Neural cell (in vitro differentiated cells): ENCODE measurements around the gene FECH. TPM values are rescaled to one million over a fixed set of nuclear protein-coding genes. Genes with fewer than 3 reads are reported as not detected.

Experiments used
- H2AFZ ChIP-seq: fragments of 200-600, 300-800 bp; sonication (generic), shearing (Covaris generic); 2 replicates; pipeline ENCODE4 v1.6.0; 2014; ENCODE audit warnings: low read depth, mild to moderate bottlenecking, antibody characterized with exemption, low read length, moderate library complexity
- H3F3A ChIP-seq: fragments of 200-600 bp; shearing (Covaris generic); 2 replicates; pipeline ENCODE4 v1.6.1; 2016; ENCODE audit warnings: mild to moderate bottlenecking, moderate library complexity, mixed read lengths, antibody characterized with exemption, low read length; ENCODE audit not compliant: insufficient read depth, poor library complexity, severe bottlenecking
- H3K27ac ChIP-seq: fragments of 200-600, 300-800 bp; sonication (generic), shearing (Covaris generic); 2 replicates; pipeline ENCODE4 v1.5.1; 2014; ENCODE audit warnings: mild to moderate bottlenecking, low read length, moderate library complexity
- H3K27me3 ChIP-seq: fragments of 300-800, 200-600 bp; sonication (generic), shearing (Covaris generic); 2 replicates; pipeline ENCODE4 v1.6.0; 2014; ENCODE audit warnings: mild to moderate bottlenecking, low read depth, low read length, moderate library complexity; ENCODE audit not compliant: insufficient read depth
- H3K36me3 ChIP-seq: fragments of 300-800, 200-600 bp; sonication (generic), shearing (Covaris generic); 2 replicates; pipeline ENCODE4 v1.5.1; 2014; ENCODE audit warnings: mild to moderate bottlenecking, antibody characterized with exemption, low read length, moderate library complexity; ENCODE audit not compliant: insufficient read depth
- H3K4me2 ChIP-seq: fragments of 300-800, 200-600 bp; sonication (generic), shearing (Covaris generic); 2 replicates; pipeline ENCODE4 v1.6.0; 2014; ENCODE audit warnings: mild to moderate bottlenecking, low read length
- H3K4me3 ChIP-seq: fragments of 300-800, 200-600 bp; sonication (generic), shearing (Covaris generic); 2 replicates; pipeline ENCODE4 v1.5.1; 2014; ENCODE audit warnings: mild to moderate bottlenecking, low read length, moderate library complexity
- H3K79me2 ChIP-seq: fragments of 200-600 bp; shearing (Covaris generic); replicated peaks from 2 replicates; pipeline ENCODE4 v1.6.0; 2014; ENCODE audit warnings: mild to moderate bottlenecking, low read length, moderate library complexity; ENCODE audit not compliant: insufficient read depth
- H3K9ac ChIP-seq: fragments of 300-800, 200-600 bp; sonication (generic), shearing (Covaris generic); 2 replicates; pipeline ENCODE4 v1.6.1; 2016; ENCODE audit warnings: mild to moderate bottlenecking, low read length, mixed read lengths
- H3K9me2 ChIP-seq: fragments of 200-600 bp; shearing (Covaris generic); 2 replicates; pipeline ENCODE4 v1.6.1; 2016; ENCODE audit warnings: mild to moderate bottlenecking, low read length, mixed read lengths; ENCODE audit not compliant: insufficient read depth
- H3K9me3 ChIP-seq: fragments of 200-600, 300-800 bp; sonication (generic), shearing (Covaris generic); 2 replicates; pipeline ENCODE4 v1.6.1; 2016; ENCODE audit warnings: mild to moderate bottlenecking, mixed run types, low read length, moderate library complexity, mixed read lengths
- H4K20me1 ChIP-seq: fragments of 200-600 bp; shearing (Covaris generic); 2 replicates; pipeline ENCODE4 v1.6.1; 2016; ENCODE audit warnings: mild to moderate bottlenecking, mixed run types; ENCODE audit not compliant: insufficient read depth
- EP300 ChIP-seq: fragments of 450-650 bp; conservative IDR thresholded peaks from 2 replicates; pipeline ENCODE4 v1.6.1; 2014; ENCODE audit warnings: antibody characterized with exemption, mild to moderate bottlenecking, moderate library complexity; ENCODE audit not compliant: poor library complexity, severe bottlenecking
- EZH2 ChIP-seq: fragments of 200-600, 300-800 bp; shearing (Covaris generic), sonication (generic); IDR thresholded peaks from 2 replicates; pipeline ENCODE4 v1.6.1; 2014; ENCODE audit warnings: antibody characterized with exemption, low read length, borderline replicate concordance, mild to moderate bottlenecking; ENCODE audit not compliant: insufficient read depth, poor library complexity, severe bottlenecking
- MXI1 ChIP-seq: fragments of 450-650 bp; conservative IDR thresholded peaks from 2 replicates; pipeline ENCODE4 v1.6.1; 2014; ENCODE audit warnings: antibody characterized with exemption, mild to moderate bottlenecking; ENCODE audit not compliant: poor library complexity, severe bottlenecking
- POLR2AphosphoS5 ChIP-seq: IDR thresholded peaks from 2 replicates; pipeline ENCODE4 v1.6.1; 2012
- RAD21 ChIP-seq: fragments of 450-650 bp; conservative IDR thresholded peaks from 2 replicates; pipeline ENCODE4 v1.6.1; 2014; ENCODE audit warnings: antibody characterized with exemption, mild to moderate bottlenecking, moderate library complexity
- SMC3 ChIP-seq: fragments of 450-650 bp; conservative IDR thresholded peaks from 2 replicates; pipeline ENCODE4 v1.6.1; 2014; ENCODE audit warnings: antibody characterized with exemption, mild to moderate bottlenecking, moderate library complexity; ENCODE audit not compliant: poor library complexity
- TAF1 ChIP-seq: IDR thresholded peaks from 2 replicates; pipeline ENCODE4 v1.6.1; 2012; ENCODE audit warnings: low read depth
- polyA plus RNA-seq: library from polyadenylated mRNA; depleted of rRNA; stranded (reverse); fragments of >200 nt; gene quantifications from 2 replicates; pipeline ENCODE4 v1.2.3, GENCODE V29; 2014
- TF ChIP-seq, protein P1 (sequence below): IDR thresholded peaks from 2 replicates; pipeline ENCODE4 v1.6.1; 2012; ENCODE audit warnings: borderline replicate concordance
- TF ChIP-seq, protein P2 (sequence below): fragments of 450-650 bp; IDR thresholded peaks from 2 replicates; pipeline ENCODE4 v1.5.1; 2014; ENCODE audit warnings: antibody characterized with exemption, mild to moderate bottlenecking, moderate library complexity; ENCODE audit not compliant: poor library complexity, severe bottlenecking

Gene FECH
- polyA plus RNA-seq, 1 donor from 2014 or later: 17.1 TPM

DNA sequence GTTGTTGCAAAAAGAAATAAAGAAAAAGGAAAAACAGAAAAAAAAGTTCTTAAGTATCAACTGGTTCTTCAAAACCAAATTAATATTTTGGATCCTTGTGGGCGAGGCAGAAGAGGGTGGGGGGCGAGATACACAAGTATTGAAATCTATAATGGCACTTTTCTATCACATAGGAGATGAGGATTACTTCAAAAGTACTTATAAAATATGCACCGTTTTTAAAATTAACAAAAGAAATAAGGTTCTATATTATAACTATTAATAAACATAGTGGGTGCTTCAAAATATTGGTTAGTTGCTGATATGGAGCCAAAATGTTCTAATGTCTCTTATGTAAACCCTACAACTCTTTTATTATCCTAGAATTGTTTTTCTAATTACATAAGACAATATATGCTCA lies 2.1 kb downstream of the FECH start:
- no peaks in the 10 kb centered on the region for H3K9me3 ChIP-seq
- H4K20me1 ChIP-seq: no peaks in the 10 kb centered on the region
- H3K9me2 ChIP-seq: no peaks in the 10 kb centered on the region
- H2AFZ ChIP-seq: no peak overlapping the region
- no peak overlapping the region for H3K4me2 ChIP-seq
- no peaks in the 10 kb centered on the region for H3K27me3 ChIP-seq
- H3K79me2 ChIP-seq: no peaks in the 10 kb centered on the region
- H3K4me3 ChIP-seq: no peak overlapping the region
- no peak for TF ChIP-seq EP300
- TF ChIP-seq EZH2: no peak
- no peak for TF ChIP-seq MXI1
- TF ChIP-seq, protein P1, sequence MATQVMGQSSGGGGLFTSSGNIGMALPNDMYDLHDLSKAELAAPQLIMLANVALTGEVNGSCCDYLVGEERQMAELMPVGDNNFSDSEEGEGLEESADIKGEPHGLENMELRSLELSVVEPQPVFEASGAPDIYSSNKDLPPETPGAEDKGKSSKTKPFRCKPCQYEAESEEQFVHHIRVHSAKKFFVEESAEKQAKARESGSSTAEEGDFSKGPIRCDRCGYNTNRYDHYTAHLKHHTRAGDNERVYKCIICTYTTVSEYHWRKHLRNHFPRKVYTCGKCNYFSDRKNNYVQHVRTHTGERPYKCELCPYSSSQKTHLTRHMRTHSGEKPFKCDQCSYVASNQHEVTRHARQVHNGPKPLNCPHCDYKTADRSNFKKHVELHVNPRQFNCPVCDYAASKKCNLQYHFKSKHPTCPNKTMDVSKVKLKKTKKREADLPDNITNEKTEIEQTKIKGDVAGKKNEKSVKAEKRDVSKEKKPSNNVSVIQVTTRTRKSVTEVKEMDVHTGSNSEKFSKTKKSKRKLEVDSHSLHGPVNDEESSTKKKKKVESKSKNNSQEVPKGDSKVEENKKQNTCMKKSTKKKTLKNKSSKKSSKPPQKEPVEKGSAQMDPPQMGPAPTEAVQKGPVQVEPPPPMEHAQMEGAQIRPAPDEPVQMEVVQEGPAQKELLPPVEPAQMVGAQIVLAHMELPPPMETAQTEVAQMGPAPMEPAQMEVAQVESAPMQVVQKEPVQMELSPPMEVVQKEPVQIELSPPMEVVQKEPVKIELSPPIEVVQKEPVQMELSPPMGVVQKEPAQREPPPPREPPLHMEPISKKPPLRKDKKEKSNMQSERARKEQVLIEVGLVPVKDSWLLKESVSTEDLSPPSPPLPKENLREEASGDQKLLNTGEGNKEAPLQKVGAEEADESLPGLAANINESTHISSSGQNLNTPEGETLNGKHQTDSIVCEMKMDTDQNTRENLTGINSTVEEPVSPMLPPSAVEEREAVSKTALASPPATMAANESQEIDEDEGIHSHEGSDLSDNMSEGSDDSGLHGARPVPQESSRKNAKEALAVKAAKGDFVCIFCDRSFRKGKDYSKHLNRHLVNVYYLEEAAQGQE: no peak
- no peak for TF ChIP-seq RAD21
- TF ChIP-seq SMC3: no peak
- H3K27ac ChIP-seq: no peak overlapping the region
- H3F3A ChIP-seq: peaks cover 4% of the 10 kb centered on the region
- no peak overlapping the region for H3K9ac ChIP-seq
- no peaks in the 10 kb centered on the region for H3K36me3 ChIP-seq

DNA sequence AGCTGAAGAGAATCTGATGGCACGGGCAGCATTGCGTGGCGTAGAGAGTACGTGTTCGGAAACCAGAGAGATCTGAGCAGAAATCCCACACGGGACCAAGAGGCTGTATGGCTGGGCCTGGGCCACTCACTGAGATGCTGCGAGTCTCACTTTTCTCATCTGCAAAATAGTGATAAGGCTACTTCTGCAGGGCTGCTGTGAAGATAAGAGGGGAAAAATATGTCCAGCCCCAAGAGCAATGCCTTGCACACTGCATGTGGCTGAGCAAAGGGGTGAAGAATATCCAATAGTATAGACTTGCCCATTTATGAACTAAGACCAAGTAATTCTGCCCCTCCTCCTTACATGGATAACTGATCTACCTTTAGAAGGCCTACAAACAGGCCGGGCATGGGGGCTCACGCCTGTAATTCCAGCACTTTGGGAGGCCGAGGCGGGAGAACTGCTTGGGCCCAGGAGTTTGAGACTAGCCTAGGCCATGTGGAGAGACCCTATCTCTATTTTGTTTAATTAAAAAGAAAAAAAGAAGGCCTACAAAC lies 3.1 kb downstream of the FECH start:
- Histone ChIP-seq H4K20me1 (no peaks in the 10 kb centered on the region), H3K4me3 (no peak overlapping the region), H3K79me2 (no peaks in the 10 kb centered on the region), H3K9me3 (no peaks in the 10 kb centered on the region), H3K27ac (no peak overlapping the region), H3K4me2 (no peak overlapping the region), H3K27me3 (no peaks in the 10 kb centered on the region), H3F3A (no peaks in the 10 kb centered on the region), H3K36me3 (no peaks in the 10 kb centered on the region), H3K9me2 (no peaks in the 10 kb centered on the region), H2AFZ (no peak overlapping the region), H3K9ac (no peak overlapping the region)
- TF ChIP-seq, protein P2, sequence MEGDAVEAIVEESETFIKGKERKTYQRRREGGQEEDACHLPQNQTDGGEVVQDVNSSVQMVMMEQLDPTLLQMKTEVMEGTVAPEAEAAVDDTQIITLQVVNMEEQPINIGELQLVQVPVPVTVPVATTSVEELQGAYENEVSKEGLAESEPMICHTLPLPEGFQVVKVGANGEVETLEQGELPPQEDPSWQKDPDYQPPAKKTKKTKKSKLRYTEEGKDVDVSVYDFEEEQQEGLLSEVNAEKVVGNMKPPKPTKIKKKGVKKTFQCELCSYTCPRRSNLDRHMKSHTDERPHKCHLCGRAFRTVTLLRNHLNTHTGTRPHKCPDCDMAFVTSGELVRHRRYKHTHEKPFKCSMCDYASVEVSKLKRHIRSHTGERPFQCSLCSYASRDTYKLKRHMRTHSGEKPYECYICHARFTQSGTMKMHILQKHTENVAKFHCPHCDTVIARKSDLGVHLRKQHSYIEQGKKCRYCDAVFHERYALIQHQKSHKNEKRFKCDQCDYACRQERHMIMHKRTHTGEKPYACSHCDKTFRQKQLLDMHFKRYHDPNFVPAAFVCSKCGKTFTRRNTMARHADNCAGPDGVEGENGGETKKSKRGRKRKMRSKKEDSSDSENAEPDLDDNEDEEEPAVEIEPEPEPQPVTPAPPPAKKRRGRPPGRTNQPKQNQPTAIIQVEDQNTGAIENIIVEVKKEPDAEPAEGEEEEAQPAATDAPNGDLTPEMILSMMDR: no peak
- TF ChIP-seq TAF1 (no peak), EZH2 (no peak), SMC3 (no peak), EP300 (no peak), RAD21 (no peak), MXI1 (no peak), POLR2AphosphoS5 (no peak)
- TF ChIP-seq, protein P1: no peak
